ENCODE measurements around the gene SIPA1. TPM values are rescaled to one million over a fixed set of nuclear protein-coding genes. Genes with fewer than 3 reads are reported as not detected.

Gene SIPA1
- total and polyA plus RNA-seq, 2 of the 13 experiments (the other 11 are each of a cell fraction or from before 2014, with no cell fraction given) = 5.8 to 7.7 TPM

DNA sequence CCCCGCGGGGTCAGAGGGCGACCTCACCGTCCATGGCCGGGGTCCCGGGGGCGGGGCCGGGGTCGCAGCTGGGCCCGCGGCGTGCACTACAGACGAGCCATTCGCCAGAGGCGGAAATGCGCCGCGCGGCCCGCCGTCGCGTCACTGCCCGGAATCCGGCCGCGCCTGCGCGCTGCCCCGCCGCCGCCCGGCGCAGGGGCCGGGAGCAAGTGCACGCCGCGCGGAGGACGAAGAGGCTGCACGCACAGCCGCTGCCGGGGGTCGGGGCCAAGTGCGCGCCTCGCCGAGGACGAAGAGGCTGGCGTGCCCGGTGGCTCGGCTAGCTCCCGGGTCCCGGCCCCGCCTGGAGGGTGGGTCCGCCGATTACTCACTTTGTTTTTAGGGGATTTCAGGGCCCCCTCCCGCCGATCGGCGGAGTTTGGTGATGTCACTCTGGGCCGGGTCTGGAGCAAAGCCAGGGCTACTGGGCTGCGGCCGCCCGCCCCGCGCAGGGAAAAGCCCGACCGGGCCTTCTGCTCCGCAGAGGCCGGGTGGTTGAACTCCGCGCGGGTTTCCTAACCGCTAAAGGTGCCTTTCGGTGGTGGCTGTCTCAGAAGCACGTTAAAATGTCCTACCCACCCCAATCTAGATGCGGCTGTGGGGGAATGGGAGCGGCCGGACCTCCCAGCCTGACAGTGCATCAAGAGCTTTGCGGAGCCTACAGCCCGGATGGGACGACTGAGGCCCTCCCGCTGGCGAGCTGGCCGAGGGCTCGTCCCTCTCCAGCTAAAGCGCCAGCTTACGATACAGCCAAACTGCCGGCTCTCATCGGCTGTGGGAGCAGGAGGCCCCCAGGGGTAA lies 25.1 kb downstream of the SIPA1 start, which contains the start of gene RELA (continued):
- TF ChIP-seq, protein P1, sequence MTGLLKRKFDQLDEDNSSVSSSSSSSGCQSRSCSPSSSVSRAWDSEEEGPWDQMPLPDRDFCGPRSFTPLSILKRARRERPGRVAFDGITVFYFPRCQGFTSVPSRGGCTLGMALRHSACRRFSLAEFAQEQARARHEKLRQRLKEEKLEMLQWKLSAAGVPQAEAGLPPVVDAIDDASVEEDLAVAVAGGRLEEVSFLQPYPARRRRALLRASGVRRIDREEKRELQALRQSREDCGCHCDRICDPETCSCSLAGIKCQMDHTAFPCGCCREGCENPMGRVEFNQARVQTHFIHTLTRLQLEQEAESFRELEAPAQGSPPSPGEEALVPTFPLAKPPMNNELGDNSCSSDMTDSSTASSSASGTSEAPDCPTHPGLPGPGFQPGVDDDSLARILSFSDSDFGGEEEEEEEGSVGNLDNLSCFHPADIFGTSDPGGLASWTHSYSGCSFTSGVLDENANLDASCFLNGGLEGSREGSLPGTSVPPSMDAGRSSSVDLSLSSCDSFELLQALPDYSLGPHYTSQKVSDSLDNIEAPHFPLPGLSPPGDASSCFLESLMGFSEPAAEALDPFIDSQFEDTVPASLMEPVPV (CRISPR knock-in tag; IDR thresholded peaks at IDR 0.05) = 0 out of 2 replicates have a peak, but pooled peaks have one; percentile 24
- TF ChIP-seq GZF1 (CRISPR knock-in tag; IDR thresholded peaks at IDR 0.05) (no peak), JDP2 (CRISPR knock-in tag; IDR thresholded peaks at IDR 0.05; ENCODE audit: borderline replicate concordance) (no peak), HMG20A (CRISPR knock-in tag; IDR thresholded peaks at IDR 0.05; ENCODE audit: borderline replicate concordance) (no peak), ZNF788 (CRISPR knock-in tag; IDR thresholded peaks at IDR 0.05; ENCODE audit: borderline replicate concordance) (no peak; the same call in 1 of the 2 replicates), BRD4 (CRISPR knock-in tag; IDR thresholded peaks at IDR 0.05) (no peak), ZNF232 (CRISPR knock-in tag; IDR thresholded peaks at IDR 0.05; ENCODE audit: borderline replicate concordance) (no peak), ZBTB38 (CRISPR knock-in tag; IDR thresholded peaks at IDR 0.05) (no peak), DNMT3B (CRISPR knock-in tag; conservative IDR thresholded peaks at IDR 0.05) (no peak), PPARG (CRISPR knock-in tag; conservative IDR thresholded peaks at IDR 0.05) (no peak), ZNF546 (CRISPR knock-in tag; conservative IDR thresholded peaks at IDR 0.05) (0 out of 2 replicates have a peak, but pooled peaks have one; percentile 50), FOXO1 (CRISPR knock-in tag; IDR thresholded peaks at IDR 0.05) (peak; percentile 24; the same call in 1 of the 2 replicates), KDM1A (CRISPR knock-in tag; IDR thresholded peaks at IDR 0.05) (no peak), TBX3 (IDR thresholded peaks at IDR 0.05; ENCODE audit: borderline replicate concordance) (no peak), LCORL (IDR thresholded peaks at IDR 0.05) (no peak), LCORL (CRISPR knock-in tag; IDR thresholded peaks at IDR 0.05) (peak; percentile 70), RAD51 (IDR thresholded peaks at IDR 0.05; ENCODE audit: borderline replicate concordance) (no peak), FOXP1 (IDR thresholded peaks at IDR 0.05) (no peak), FOXP1 (CRISPR knock-in tag; IDR thresholded peaks at IDR 0.05) (no peak), ZNF660 (CRISPR knock-in tag; IDR thresholded peaks at IDR 0.05; ENCODE audit: borderline replicate concordance, low read depth) (no peak), POLR2AphosphoS5 (IDR thresholded peaks at IDR 0.05; ENCODE audit: low read depth, low read length) (peak; percentile 32; the same call in 1 of the 2 replicates), ZNF124 (CRISPR knock-in tag; IDR thresholded peaks at IDR 0.05) (no peak), DNMT1 (CRISPR knock-in tag; IDR thresholded peaks at IDR 0.05) (no peak)
- TF ChIP-seq, protein P2, sequence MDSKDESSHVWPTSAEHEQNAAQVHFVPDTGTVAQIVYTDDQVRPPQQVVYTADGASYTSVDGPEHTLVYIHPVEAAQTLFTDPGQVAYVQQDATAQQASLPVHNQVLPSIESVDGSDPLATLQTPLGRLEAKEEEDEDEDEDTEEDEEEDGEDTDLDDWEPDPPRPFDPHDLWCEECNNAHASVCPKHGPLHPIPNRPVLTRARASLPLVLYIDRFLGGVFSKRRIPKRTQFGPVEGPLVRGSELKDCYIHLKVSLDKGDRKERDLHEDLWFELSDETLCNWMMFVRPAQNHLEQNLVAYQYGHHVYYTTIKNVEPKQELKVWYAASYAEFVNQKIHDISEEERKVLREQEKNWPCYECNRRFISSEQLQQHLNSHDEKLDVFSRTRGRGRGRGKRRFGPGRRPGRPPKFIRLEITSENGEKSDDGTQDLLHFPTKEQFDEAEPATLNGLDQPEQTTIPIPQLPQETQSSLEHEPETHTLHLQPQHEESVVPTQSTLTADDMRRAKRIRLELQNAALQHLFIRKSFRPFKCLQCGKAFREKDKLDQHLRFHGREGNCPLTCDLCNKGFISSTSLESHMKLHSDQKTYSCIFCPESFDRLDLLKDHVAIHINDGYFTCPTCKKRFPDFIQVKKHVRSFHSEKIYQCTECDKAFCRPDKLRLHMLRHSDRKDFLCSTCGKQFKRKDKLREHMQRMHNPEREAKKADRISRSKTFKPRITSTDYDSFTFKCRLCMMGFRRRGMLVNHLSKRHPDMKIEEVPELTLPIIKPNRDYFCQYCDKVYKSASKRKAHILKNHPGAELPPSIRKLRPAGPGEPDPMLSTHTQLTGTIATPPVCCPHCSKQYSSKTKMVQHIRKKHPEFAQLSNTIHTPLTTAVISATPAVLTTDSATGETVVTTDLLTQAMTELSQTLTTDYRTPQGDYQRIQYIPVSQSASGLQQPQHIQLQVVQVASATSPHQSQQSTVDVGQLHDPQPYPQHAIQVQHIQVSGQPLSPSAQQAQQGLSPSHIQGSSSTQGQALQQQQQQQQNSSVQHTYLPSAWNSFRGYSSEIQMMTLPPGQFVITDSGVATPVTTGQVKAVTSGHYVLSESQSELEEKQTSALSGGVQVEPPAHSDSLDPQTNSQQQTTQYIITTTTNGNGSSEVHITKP (CRISPR knock-in tag; IDR thresholded peaks at IDR 0.05; ENCODE audit: low read depth) = peak; percentile 84
- TF ChIP-seq, protein P3, sequence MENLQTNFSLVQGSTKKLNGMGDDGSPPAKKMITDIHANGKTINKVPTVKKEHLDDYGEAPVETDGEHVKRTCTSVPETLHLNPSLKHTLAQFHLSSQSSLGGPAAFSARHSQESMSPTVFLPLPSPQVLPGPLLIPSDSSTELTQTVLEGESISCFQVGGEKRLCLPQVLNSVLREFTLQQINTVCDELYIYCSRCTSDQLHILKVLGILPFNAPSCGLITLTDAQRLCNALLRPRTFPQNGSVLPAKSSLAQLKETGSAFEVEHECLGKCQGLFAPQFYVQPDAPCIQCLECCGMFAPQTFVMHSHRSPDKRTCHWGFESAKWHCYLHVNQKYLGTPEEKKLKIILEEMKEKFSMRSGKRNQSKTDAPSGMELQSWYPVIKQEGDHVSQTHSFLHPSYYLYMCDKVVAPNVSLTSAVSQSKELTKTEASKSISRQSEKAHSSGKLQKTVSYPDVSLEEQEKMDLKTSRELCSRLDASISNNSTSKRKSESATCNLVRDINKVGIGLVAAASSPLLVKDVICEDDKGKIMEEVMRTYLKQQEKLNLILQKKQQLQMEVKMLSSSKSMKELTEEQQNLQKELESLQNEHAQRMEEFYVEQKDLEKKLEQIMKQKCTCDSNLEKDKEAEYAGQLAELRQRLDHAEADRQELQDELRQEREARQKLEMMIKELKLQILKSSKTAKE (CRISPR knock-in tag; IDR thresholded peaks at IDR 0.05; ENCODE audit: borderline replicate concordance) = no peak
